Stimulated activated naive CD8-positive, alpha-beta T cell treated with anti-CD3 and anti-CD28 coated beads, Interleukin-15, Interleukin-2, amounts not matched to agents 100 ng/mL and 50 ng/mL, for 24 hours (primary cell): ENCODE measurements around the gene DUSP8.
"Not testable (repeated sequence)": the region's sequence is repeated elsewhere in the genome, so short reads cannot be mapped to it uniquely, and the experiment has no call there.

Experiments
- H3K27ac Mint-ChIP-seq: one replicate; pipeline ENCODE4 v1.8.0; 2021; ENCODE audit warnings: mild to moderate bottlenecking, mixed read lengths
- H3K27me3 Mint-ChIP-seq: one replicate; pipeline ENCODE4 v1.8.0; 2021; ENCODE audit warnings: mixed read lengths
- H3K36me3 Mint-ChIP-seq: one replicate; pipeline ENCODE4 v1.8.0; 2021; ENCODE audit warnings: low read depth, mixed read lengths
- H3K4me1 Mint-ChIP-seq: one replicate; pipeline ENCODE4 v1.8.0; 2021; ENCODE audit warnings: low read depth, mixed read lengths
- H3K4me3 Mint-ChIP-seq: one replicate; pipeline ENCODE4 v1.8.0; 2021; ENCODE audit warnings: mild to moderate bottlenecking, mixed read lengths
- H3K9me3 Mint-ChIP-seq: one replicate; pipeline ENCODE4 v1.8.0; 2021; ENCODE audit warnings: mixed read lengths

The DUSP8 gene, protein sequence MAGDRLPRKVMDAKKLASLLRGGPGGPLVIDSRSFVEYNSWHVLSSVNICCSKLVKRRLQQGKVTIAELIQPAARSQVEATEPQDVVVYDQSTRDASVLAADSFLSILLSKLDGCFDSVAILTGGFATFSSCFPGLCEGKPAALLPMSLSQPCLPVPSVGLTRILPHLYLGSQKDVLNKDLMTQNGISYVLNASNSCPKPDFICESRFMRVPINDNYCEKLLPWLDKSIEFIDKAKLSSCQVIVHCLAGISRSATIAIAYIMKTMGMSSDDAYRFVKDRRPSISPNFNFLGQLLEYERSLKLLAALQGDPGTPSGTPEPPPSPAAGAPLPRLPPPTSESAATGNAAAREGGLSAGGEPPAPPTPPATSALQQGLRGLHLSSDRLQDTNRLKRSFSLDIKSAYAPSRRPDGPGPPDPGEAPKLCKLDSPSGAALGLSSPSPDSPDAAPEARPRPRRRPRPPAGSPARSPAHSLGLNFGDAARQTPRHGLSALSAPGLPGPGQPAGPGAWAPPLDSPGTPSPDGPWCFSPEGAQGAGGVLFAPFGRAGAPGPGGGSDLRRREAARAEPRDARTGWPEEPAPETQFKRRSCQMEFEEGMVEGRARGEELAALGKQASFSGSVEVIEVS

DNA sequence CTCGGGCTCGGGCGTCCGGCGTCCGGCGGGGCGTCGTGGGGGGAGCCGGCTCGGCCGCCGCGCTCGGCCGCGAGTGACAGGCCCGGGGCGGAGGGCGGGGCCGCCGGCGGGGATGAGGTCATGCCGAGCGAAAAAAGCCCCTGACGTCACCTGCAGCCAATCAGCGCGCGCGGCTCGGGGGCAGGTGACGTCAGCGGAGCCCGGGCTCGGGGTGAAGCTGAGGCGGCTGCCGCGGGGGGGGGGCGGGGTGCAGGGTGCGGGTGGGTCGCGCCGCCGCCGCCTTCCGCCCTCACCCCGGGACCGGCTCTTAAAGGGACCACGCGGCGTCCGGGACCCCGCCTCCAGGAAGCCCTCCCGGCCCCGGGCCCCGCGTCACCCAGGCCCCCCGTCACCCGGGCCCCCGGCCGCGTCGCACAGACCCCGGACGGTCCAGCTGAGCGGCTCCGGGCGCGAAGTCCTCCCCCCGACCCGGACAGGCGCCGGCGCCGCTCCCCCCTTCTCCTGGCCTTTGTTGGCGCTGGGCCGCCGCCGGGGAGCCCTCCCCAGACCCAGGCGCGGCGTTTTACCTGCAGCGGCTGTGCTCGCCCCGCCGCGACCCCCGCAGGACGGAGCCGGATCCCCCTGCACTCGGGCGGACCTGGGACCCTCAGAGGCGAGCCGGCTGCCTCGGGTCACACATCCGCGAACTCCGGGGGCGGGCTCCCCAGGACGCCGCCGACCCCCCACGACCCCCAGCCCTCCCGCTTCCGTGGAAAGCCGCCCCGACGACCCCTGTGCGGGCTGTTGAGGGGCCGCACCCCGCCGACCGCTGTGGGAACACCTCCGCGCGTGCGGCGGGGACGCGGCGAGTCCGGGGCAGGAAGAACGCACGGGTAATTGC lies at the start of gene DUSP8:
Gene DUSP8, minus strand, starts transcription at position 75 of the 880 bp plus-strand sequence. CDS start 6,445 bp downstream, outside the sequence.
- no peak within 1 kb of the TSS for H3K4me3 Mint-ChIP-seq
- H3K27ac Mint-ChIP-seq, result no peak within 1 kb of the TSS
- peaks cover 8% of the 10 kb centered on the region for H3K4me1 Mint-ChIP-seq
- H3K36me3 Mint-ChIP-seq, result no peaks in the 10 kb centered on the region
- H3K27me3 Mint-ChIP-seq, result no peaks in the 10 kb centered on the region
- H3K9me3 Mint-ChIP-seq, result no peaks in the 10 kb centered on the region

DNA sequence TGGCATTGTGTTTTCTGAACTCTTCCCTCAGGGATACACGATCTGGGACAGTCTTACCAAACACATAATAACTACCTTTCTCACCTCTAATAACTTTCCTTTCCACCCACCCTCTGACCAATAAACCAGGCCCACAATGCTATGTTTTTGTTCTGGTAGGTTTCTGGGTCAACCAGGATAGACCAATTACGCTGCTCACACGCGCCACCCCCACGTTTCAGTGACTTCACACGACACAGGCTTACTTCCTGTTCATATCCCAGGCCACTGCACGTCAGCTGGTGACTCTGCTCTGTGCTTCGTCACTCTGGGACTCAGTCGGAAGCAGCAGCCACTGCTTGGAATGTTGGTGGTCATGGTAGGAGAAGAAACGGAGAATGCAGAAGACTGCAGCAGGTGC lies 47.4 kb upstream of the DUSP8 start:
- Mint-ChIP-seq H3K9me3 (no peaks in the 10 kb centered on the region), H3K27me3 (peaks cover 42% of the 10 kb centered on the region), H3K4me1 (peaks cover 6% of the 10 kb centered on the region), H3K36me3 (no peaks in the 10 kb centered on the region), H3K4me3 (no peak overlapping the region), H3K27ac (no peak overlapping the region)

- peaks cover 42% of the 10 kb centered on the region for H3K27me3 Mint-ChIP-seq
- H3K27ac Mint-ChIP-seq, result no peak overlapping the region
- H3K4me1 Mint-ChIP-seq, result peaks cover 6% of the 10 kb centered on the region
- no peak overlapping the region for H3K4me3 Mint-ChIP-seq
- no peaks in the 10 kb centered on the region for H3K9me3 Mint-ChIP-seq
- H3K36me3 Mint-ChIP-seq, result no peaks in the 10 kb centered on the region
These were observed 46.2 kb upstream of the DUSP8 start for GRCh38 chr11:1618231-1618630.

GRCh38 chr11:1608363-1608762 lies 36.3 kb upstream of the DUSP8 start, which contains the start of gene KRTAP5-3:
KRTAP5-3 (minus strand) TSS chr11:1608463; CDS start chr11:1608385, 78 bp downstream.
- no peak within 1 kb of the TSS for H3K27ac Mint-ChIP-seq
- H3K27me3 Mint-ChIP-seq, result peaks cover 27% of the 10 kb centered on the region
- no peaks in the 10 kb centered on the region for H3K36me3 Mint-ChIP-seq
- H3K4me1 Mint-ChIP-seq, result no peaks in the 10 kb centered on the region
- H3K9me3 Mint-ChIP-seq, result no peaks in the 10 kb centered on the region
- no peak within 1 kb of the TSS for H3K4me3 Mint-ChIP-seq

GRCh38 chr11:1607901-1608300 lies 35.8 kb upstream of the DUSP8 start:
- not testable (repeated sequence) for H3K4me1 Mint-ChIP-seq, H3K27ac Mint-ChIP-seq, H3K9me3 Mint-ChIP-seq, H3K4me3 Mint-ChIP-seq, H3K36me3 Mint-ChIP-seq
- peaks cover 31% of the 10 kb centered on the region for H3K27me3 Mint-ChIP-seq

- H3K27me3 Mint-ChIP-seq, result peaks cover 31% of the 10 kb centered on the region
- not testable (repeated sequence) for H3K4me1 Mint-ChIP-seq, H3K4me3 Mint-ChIP-seq, H3K9me3 Mint-ChIP-seq, H3K27ac Mint-ChIP-seq, H3K36me3 Mint-ChIP-seq
These were observed 35.2 kb upstream of the DUSP8 start for GRCh38 chr11:1607156-1607845.

DNA sequence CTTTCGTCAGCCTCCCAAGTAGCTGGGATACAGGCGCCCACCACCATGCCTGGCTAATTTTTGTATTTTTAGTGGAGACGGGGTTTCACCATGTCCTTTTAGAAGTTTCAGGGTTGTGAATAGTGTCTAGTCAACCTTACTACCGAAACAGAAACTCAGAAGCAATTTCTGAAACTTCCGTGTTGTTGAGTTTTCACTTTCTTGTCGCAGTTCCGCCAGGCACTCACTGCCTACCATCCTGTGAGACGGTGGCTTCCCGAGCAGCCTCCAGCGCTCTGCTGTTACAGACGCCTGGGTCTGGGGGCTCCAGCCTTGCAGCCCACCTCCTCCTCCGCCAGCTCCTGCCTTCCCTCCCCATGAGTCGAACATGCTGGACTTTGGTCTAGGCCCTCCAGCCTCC lies 33.9 kb upstream of the DUSP8 start:
- H3K27me3 Mint-ChIP-seq, result peaks cover 39% of the 10 kb centered on the region
- H3K4me1 Mint-ChIP-seq, H3K4me3 Mint-ChIP-seq, H3K9me3 Mint-ChIP-seq, H3K27ac Mint-ChIP-seq, H3K36me3 Mint-ChIP-seq: not testable (repeated sequence)

GRCh38 chr11:1604711-1605110 lies 32.6 kb upstream of the DUSP8 start:
- Mint-ChIP-seq H3K9me3 (no peaks in the 10 kb centered on the region), H3K4me1 (no peaks in the 10 kb centered on the region), H3K4me3 (no peak overlapping the region), H3K27ac (no peak overlapping the region), H3K36me3 (no peaks in the 10 kb centered on the region), H3K27me3 (peaks cover 42% of the 10 kb centered on the region)

GRCh38 chr11:1604181-1604580 lies 32.1 kb upstream of the DUSP8 start:
- peaks cover 46% of the 10 kb centered on the region for H3K27me3 Mint-ChIP-seq
- no peaks in the 10 kb centered on the region for H3K36me3 Mint-ChIP-seq
- H3K4me3 Mint-ChIP-seq, result no peak overlapping the region
- H3K27ac Mint-ChIP-seq, result no peak overlapping the region
- no peaks in the 10 kb centered on the region for H3K9me3 Mint-ChIP-seq
- no peaks in the 10 kb centered on the region for H3K4me1 Mint-ChIP-seq

DNA sequence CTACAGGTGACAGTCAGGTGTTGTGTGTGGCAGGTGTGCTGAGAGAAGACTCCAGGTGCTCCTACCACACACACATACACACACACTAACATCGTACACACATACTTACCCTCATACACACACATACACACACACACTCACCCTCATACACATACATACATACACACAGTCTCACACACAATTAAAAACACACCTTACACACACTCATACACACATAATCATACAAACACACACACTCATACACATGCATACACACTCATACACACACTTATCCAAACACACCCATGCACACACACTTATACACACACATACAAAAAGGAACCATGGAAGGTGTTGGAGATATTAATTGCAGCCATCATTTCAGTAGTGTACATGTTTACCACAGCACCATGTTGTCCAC lies 31.6 kb upstream of the DUSP8 start:
- no peaks in the 10 kb centered on the region for H3K9me3 Mint-ChIP-seq
- H3K27ac Mint-ChIP-seq, result no peak overlapping the region
- H3K36me3 Mint-ChIP-seq, result no peaks in the 10 kb centered on the region
- peaks cover 51% of the 10 kb centered on the region for H3K27me3 Mint-ChIP-seq
- no peaks in the 10 kb centered on the region for H3K4me1 Mint-ChIP-seq
- H3K4me3 Mint-ChIP-seq, result no peak overlapping the region

DNA sequence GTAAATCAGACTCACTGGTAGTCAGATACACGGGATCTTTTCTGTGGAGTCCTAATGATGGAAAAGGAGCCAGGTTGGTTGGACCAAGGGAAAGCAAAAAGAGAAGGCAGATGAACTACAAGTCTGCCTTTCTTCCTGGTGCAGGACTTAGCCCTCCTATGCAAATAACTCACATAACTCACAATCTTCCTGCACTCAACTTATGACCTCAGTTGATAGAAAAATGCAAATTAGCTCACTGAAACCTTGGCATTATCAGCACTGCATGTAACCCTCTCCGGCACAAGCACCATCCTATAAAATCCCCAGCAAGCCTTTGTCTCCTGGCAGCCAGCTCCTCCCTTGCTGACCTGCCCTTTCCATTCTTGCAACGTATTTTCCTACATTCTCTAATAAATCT lies 29.6 kb upstream of the DUSP8 start:
- not testable (repeated sequence) for H3K4me3 Mint-ChIP-seq, H3K9me3 Mint-ChIP-seq, H3K36me3 Mint-ChIP-seq, H3K27ac Mint-ChIP-seq, H3K4me1 Mint-ChIP-seq
- H3K27me3 Mint-ChIP-seq, result peaks cover 53% of the 10 kb centered on the region

DNA sequence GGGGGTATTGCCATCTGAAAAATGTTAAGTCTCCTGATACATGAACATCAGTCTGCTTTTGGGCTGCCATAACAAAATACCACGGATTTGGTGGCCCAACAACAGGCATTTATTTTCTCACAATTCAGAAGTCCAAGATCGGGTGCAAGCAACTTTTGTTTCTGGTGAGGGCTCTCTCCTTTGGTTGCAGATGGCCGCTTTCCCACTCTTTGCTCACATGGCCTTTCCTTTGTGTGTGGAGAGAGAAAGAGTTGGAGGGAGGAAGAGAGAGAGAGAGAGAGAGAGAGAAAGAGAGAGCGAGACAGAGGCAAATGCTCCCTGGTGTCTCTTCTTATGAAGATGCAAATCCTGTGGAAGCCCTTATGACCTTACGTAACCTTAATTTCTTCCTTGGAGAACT lies 28.6 kb upstream of the DUSP8 start:
- Mint-ChIP-seq H3K27ac (no peak overlapping the region), H3K4me3 (no peak overlapping the region), H3K9me3 (no peaks in the 10 kb centered on the region), H3K4me1 (no peaks in the 10 kb centered on the region), H3K27me3 (peaks cover 56% of the 10 kb centered on the region), H3K36me3 (no peaks in the 10 kb centered on the region)

DNA sequence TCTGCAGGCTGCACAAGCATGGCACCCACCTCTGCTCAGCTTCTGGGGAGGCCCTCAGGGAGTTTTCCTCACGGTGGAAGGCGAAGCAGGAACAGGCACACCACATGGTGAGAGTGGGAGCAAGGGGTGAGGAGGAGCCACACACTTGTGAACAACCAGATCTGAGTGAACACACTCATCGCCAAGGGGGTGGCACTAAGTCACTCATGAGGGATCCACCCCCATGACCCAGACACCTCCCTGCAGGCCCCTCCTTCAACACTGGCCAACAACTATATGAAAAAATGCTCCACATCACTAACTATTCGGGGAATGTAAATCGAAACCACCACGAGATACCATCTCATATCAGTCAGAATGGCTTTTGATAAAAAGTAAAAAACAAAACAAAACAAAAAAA lies 26.7 kb upstream of the DUSP8 start:
- H3K27me3 Mint-ChIP-seq, result peaks cover 60% of the 10 kb centered on the region
- no peaks in the 10 kb centered on the region for H3K36me3 Mint-ChIP-seq
- no peak overlapping the region for H3K27ac Mint-ChIP-seq
- H3K4me3 Mint-ChIP-seq, result no peak overlapping the region
- H3K9me3 Mint-ChIP-seq, result no peaks in the 10 kb centered on the region
- no peaks in the 10 kb centered on the region for H3K4me1 Mint-ChIP-seq

GRCh38 chr11:1598406-1598805 lies 26.3 kb upstream of the DUSP8 start:
- not testable (repeated sequence) for H3K4me1 Mint-ChIP-seq, H3K9me3 Mint-ChIP-seq, H3K36me3 Mint-ChIP-seq, H3K4me3 Mint-ChIP-seq, H3K27ac Mint-ChIP-seq
- H3K27me3 Mint-ChIP-seq, result peaks cover 59% of the 10 kb centered on the region

DNA sequence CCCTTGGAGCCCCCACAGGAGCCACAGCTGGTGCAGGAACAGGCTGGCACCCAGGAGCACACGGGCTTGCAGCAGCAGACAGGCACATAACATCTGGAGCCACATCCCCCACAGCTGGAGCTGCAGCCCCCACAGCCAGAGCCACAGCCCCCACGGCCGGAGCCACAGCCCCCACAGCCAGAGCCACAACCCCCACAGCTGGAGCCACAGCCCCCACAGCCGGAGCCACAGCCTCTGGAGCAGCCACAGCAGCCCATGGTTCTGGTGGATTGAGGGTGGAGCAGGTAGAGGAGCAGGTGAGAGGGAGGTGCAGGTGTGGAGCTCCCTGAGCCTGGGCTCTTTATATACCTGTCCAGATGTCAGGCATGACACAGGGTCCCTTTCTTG lies 25.9 kb upstream of the DUSP8 start, which contains the start of gene KRTAP5-2:
Gene KRTAP5-2, minus strand, starts transcription at position 301 of the 387 bp plus-strand sequence. Its CDS starts 44 bp downstream, at position 257.
- Mint-ChIP-seq H3K4me1 (no peaks in the 10 kb centered on the region), H3K36me3 (no peaks in the 10 kb centered on the region), H3K27ac (no peak within 1 kb of the TSS), H3K9me3 (no peaks in the 10 kb centered on the region), H3K4me3 (no peak within 1 kb of the TSS), H3K27me3 (peaks cover 57% of the 10 kb centered on the region)
